T follicular helper cell (primary cell): ENCODE data around the gene PACRG.
"Not testable (repeated sequence)": the region's sequence is repeated elsewhere in the genome, so short reads cannot be mapped to it uniquely, and the experiment has no call there.

Experiments
- DNase-seq: peaks from one replicate; pipeline ENCODE4 v3.0.0-alpha.2; 2020; ENCODE audit warnings: low read depth

PACRG gene

DNA sequence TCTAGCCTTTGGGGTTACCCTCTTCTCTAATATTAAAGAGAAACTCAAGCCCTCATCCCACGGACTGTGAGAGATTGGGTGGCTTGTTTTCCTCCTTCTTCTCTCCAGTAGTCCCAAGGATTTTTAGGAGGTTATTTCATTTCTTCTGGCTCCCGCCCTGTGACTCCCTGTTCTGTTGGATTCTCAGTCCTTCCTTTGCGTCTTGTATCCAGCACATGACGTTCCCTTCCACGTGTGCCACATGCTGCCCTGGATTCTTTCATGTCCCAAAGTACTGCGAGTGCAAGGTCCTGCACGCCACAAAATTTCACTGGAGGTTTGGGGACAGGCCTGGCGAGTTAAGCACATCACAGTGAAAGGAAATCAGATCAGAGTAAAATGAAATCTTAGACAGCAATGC is 213.4 kb downstream of the PACRG start:
- DNase-seq: no peak

- DNase-seq: no peak
These were observed 215.1 kb downstream of the PACRG start for GRCh38 chr6:162942866-162943265.

GRCh38 chr6:162943369-162943768 is 215.6 kb downstream of the PACRG start:
- no peak for DNase-seq

GRCh38 chr6:162951164-162951743 is 223.5 kb downstream of the PACRG start:
- no peak for DNase-seq

DNA sequence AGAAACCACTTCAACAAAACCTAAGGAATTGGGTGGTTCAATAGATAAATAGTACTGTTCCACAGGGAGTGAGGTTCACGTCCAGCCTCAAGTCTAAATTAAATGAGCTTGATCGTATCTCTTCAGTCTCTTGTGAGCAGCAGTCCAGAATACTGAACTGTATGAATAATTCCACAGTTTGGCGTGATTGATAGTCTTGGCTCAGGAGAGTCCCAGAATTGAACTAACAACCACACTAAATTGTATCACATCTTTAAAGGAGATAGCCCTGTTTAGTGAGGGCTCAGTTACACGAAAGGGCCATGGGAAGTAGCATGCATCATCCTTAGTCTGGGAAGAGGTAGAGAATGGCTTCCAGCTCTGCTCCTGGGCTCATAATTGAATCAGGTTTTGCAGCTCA is 224.6 kb downstream of the PACRG start:
- DNase-seq: no peak

GRCh38 chr6:162957062-162957461 is 229.3 kb downstream of the PACRG start:
- DNase-seq: no peak

- DNase-seq: no peak
These were observed 233.1 kb downstream of the PACRG start for GRCh38 chr6:162960679-162961457.

DNA sequence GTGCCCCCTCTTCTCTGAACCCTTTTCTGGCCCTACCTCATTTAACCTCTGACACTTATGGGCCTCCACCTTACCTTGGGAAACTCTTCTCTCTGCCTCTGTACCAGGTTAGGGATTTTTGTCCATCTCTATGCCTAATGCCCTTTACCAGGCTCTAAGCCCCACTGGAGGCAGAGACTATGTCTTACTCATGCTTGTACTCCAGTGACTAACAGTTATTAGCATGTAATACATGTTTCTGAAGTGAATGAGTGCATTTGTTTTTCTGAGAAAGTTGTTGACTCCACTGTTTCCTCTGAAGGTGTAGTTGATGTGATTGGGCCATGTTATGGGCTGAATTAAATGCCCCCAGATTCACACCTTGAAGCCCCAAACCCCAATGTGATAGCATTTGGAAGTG is 234.3 kb downstream of the PACRG start:
- no peak for DNase-seq

DNA sequence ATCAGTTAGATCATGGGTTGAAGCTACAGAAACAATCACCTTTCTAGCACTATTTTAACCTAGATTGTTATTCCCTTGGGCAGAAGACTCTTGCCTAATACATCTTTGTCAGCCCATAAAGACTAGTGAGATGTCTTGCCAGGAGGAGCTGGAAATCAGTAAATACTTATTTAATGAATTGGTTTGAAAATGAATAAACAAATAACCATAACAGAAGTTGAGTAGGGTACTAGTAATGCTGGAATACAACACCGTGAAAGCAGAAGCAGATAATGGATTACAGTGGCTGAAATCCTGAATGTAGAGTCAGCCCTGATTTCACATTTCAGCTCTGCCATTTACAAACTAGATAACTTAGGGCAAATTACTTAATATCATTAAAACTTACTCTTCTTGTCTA is 236.1 kb downstream of the PACRG start:
- no peak for DNase-seq

GRCh38 chr6:162964488-162965140 is 236.8 kb downstream of the PACRG start:
- no peak for DNase-seq

GRCh38 chr6:162965366-162965765 is 237.6 kb downstream of the PACRG start:
- DNase-seq: no peak

GRCh38 chr6:162970246-162970645 is 242.5 kb downstream of the PACRG start:
- no peak for DNase-seq

GRCh38 chr6:162971356-162971755 is 243.6 kb downstream of the PACRG start:
- DNase-seq: no peak

GRCh38 chr6:162973151-162973872 is 245.5 kb downstream of the PACRG start:
- DNase-seq: no peak

- no peak for DNase-seq
These were observed 246.2 kb downstream of the PACRG start for GRCh38 chr6:162973980-162974379.

DNA sequence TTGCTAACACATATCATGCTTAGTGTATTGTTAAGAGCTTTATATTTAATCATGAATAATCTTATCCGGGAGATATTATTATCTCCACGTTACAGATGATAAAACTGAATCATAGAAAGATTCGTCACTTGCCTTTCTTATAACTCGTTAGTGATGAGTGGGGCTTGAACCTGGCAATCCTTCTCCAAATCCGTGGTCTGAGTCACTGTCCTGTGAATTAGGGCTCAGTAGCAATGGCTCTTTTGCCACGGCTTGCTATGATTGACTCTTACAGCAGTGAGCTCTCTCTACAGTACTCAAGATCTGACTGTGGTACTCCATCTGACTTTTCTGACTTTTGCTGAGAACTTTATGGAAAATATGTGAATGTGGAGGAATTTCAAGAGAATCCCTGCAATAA is 246.9 kb downstream of the PACRG start:
- DNase-seq: no peak

DNA sequence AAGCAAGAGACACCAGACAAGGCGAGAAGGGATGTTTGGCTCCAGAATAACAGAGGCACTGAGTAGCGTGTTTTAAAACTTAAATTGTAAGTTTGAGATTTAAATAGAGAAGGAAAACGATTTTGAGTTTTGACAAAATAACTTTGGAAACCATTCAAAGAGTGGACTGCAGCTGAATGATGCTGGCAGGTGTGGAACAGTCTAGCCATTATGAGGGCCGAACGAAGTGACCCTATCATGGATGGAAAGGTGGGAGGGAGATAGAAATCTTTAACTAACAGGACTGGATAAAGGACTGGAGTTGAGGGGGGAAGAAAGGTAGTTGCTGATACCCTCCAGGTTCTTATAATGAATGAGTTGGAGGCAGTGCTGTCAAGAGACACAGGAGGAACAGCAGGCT is 248.4 kb downstream of the PACRG start:
- DNase-seq: no peak

DNA sequence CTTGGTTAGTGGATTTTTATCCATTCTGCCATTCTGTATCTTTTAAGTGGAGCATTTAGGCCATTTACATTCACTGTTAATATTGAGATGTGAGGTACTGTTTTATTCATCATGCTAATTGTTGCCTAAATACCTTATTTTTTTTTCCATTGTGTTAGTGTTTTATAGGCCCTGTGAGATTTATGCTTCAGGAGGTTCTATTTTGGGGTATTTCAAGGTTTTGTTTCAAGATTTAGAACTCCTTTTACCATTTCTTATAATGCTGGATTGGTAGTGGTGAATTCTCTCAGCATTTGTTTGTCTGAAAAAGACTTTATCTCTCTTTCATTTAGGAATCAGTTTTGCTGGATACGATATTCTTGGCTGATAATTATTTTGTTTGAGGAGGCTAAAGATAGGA is 255.5 kb downstream of the PACRG start:
- not testable (repeated sequence) for DNase-seq

DNA sequence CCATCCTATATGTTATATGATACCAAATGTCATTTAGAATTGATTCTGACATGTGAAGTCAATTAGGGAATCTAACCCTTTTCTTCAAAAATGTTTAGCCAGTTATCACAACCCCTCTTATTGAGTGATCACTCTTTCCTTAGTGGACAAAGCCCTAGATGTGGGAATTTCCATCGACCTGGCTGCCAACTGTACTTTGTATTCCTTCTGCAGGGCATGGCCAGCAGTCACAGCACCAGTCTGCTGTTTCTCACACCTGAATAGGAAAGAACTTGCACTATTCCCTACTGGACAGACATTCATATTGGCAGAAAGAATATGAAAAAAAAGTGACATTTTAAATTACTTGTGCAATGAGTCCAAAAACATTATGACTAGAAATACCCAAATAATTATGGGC is 271.0 kb downstream of the PACRG start:
- no peak for DNase-seq

DNA sequence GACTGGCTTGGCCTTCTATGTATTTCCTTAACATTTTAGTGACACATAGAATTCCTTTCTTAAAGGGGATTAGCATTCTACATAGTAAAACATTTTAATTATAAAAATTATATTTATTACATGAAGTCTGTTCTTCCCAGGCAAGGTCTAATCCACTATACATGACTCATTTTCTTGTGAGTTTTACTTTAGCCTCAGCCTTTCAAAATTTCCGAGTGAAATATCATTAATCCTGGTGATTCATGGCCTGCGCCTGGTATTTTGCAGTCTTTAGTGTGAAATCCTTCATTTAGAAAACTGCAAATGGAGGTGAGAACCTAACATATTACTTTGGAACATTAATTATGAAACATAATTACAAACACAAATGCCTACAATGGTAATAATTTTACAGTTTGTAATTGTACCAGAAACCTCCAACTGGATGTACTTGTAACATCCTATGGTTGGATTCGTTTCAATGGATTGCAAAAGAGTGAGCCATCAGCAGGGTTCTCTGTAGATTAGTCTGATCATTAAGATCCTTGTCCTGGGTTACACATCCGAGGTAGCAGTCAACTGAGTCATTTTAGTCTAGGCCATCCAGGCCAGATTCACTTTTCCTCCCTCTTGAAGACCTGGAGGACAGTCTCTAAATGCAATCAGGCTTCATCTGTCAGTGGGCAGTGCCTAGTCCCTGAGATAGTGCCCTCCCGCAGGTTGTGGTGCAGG is 272.0 kb downstream of the PACRG start:
- no peak for DNase-seq

- DNase-seq: no peak
These were observed 273.6 kb downstream of the PACRG start for GRCh38 chr6:163001330-163001729.

DNA sequence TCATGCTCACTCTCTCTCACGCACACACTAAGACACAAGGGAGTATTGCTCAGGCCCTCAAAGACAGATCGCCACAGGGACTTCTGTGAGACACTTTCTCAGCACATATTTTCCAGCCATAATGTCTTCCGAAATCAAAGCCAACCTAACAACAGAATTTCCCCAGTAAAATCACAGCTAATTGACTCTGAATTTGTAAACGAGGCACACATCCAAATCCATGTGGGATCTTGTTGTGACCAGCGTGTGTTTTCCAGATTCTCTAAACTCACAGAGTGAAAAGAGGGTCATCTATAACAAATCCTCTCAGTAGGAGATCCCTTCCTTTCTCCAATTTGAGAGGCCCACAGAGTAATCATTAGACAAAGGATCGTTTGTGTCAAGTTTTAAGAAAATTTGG is 280.4 kb downstream of the PACRG start:
- no peak for DNase-seq
